ENCODE results near the gene BHLHE41.

Gene BHLHE41

DNA sequence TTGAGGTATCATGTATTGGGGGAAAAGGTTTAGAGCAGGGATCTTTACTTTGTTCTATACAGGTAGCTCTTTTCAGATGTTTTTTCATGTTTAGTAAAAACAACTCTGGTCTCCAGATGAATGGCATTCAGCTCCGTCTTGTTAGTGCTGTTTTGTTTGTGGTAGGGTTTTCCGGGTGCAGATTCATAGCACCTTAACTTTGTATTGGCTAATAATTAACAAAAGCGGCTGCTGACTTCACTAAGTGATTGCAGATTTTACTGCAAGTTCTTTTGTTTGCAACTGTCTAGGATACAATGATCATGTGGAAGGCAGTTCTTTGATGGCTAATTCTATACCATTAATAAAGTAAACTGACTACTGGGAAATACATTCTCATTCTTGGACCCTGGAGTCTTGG lies 32.2 kb upstream of the BHLHE41 start:
- Histone ChIP-seq H3K9ac (ENCODE audit: insufficient read length) (no peak overlapping the region), H3K36me3 (ENCODE audit: insufficient read depth, low read length) (no peaks in the 10 kb centered on the region), H3K9me3 (ENCODE audit: low read depth, low read length) (no peaks in the 10 kb centered on the region), H3K4me3 (no peak overlapping the region), H3K27ac (no peak overlapping the region)
- DNase-seq (ENCODE audit: low read depth, low spot score) = no peak
- TF ChIP-seq POLR2AphosphoS5 (IDR thresholded peaks at IDR 0.05; ENCODE audit: borderline replicate concordance, low read depth, low read length) (no peak), EZH2 (IDR thresholded peaks at IDR 0.05) (no peak), FOXP2 (optimal IDR thresholded peaks at IDR 0.05; ENCODE audit: control extremely low read depth, extremely low read length, insufficient read depth) (no peak)

DNA sequence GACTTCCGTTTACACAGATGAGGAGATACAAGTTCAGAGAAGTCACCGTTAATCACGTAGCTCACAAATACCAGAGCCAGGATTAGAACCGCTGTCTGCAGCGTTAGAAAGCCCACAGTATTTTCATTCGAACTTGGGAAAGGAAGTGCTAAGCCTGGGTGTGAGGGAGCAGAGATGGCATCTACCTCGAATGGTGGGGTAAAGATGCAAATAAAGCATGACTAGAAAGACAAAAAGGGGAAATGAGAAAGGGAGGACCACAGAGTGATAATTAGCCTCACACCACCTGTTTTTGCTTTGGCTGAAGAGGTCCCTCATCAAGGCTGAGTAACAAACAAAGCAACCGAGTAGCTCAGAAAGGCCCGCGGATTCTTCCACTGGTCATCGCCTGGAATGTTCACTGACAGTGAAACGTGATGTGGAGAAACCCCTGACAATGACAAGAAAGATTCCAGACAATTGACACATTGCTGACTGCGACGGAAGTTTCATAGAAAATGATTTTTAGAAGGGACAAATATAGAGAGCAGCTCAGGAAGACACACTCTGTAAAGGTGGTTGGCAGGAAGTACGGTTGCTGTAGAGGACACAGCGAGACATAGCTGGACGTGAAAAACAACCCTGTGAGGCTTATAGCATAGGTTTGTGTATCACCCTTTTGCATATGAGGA lies 31.5 kb upstream of the BHLHE41 start:
- Histone ChIP-seq H3K9ac (ENCODE audit: insufficient read length) (no peak overlapping the region), H3K4me3 (no peak overlapping the region), H3K36me3 (ENCODE audit: insufficient read depth, low read length) (no peaks in the 10 kb centered on the region), H3K27ac (no peak overlapping the region), H3K9me3 (ENCODE audit: low read depth, low read length) (no peaks in the 10 kb centered on the region)
- TF ChIP-seq FOXP2 (optimal IDR thresholded peaks at IDR 0.05; ENCODE audit: control extremely low read depth, extremely low read length, insufficient read depth) (no peak), EZH2 (IDR thresholded peaks at IDR 0.05) (no peak), POLR2AphosphoS5 (IDR thresholded peaks at IDR 0.05; ENCODE audit: borderline replicate concordance, low read depth, low read length) (no peak)
- DNase-seq (ENCODE audit: low read depth, low spot score) = no peak

DNA sequence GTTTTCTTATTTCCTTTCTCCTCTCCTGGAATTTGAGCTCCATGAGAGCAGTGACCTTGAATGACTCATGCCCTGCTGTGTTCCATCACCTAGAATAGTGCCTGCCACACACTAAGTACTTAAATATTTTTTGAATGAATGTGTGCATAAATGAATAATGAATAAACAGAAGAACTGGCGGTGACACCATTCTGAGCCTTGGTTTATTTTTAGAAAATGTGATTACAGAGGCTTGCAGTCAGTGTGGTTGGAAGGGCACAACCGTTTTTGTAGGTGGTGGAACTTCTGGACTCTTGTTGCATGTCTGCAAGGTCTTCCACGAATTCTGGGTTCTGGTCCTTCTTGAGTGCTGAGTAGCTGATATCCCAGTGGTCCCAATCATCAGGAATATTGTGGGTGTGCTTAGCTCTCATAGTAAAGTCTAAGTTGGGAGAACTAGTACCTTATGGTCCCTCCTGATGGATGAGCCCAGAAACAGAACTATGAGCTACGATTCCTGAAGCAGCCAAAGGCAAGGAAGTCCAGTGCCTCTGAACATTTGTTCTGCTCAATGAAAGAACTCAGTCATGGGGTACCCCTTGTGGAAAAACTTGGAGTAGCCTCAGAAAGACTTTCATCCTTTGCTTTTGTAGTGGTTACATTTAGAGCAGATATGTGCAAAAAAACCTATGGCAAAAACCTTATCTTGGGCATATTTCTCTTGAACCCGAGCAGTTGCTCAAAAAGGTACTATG lies 28.8 kb upstream of the BHLHE41 start:
- Histone ChIP-seq H3K9ac (ENCODE audit: insufficient read length) (no peak overlapping the region), H3K4me3 (no peak overlapping the region), H3K9me3 (ENCODE audit: low read depth, low read length) (no peaks in the 10 kb centered on the region), H3K27ac (no peak overlapping the region), H3K36me3 (ENCODE audit: insufficient read depth, low read length) (no peaks in the 10 kb centered on the region)
- DNase-seq (ENCODE audit: low read depth, low spot score) = no peak
- TF ChIP-seq FOXP2 (optimal IDR thresholded peaks at IDR 0.05; ENCODE audit: control extremely low read depth, extremely low read length, insufficient read depth) = no peak
- TF ChIP-seq EZH2 (IDR thresholded peaks at IDR 0.05) = no peak
- no peak for TF ChIP-seq POLR2AphosphoS5 (IDR thresholded peaks at IDR 0.05; ENCODE audit: borderline replicate concordance, low read depth, low read length)

DNA sequence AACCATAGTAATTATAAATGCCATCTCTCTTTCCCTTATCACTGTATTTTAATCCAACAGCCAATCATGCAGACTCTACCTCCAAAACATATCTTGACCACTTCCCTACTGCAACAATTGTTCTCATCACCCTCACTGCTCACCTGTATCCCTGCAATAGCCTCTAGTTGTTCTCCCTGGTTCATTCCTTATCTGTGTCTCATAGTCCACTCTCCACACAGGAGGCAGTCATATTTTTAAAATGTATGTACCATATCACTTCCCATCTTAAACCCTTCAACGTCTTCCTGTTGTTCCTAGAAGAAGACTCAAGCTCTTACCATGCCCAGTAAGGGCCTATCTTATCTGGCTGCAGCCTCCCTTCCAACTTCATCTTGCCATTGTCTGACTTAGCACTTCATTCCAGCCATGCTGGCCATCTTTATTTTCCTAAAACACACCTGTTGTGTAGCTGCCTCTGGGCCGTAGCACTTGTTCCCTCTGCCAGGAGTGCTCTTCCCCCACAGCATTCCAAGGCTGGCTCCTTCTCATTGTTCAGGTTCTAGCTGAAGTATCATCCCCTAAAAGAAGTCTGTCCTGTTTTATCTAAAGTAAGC lies 27.8 kb upstream of the BHLHE41 start:
- Histone ChIP-seq H3K9me3 (ENCODE audit: low read depth, low read length) (no peaks in the 10 kb centered on the region), H3K27ac (no peak overlapping the region), H3K36me3 (ENCODE audit: insufficient read depth, low read length) (no peaks in the 10 kb centered on the region), H3K4me3 (no peak overlapping the region), H3K9ac (ENCODE audit: insufficient read length) (no peak overlapping the region)
- no peak for DNase-seq (ENCODE audit: low read depth, low spot score)
- no peak for TF ChIP-seq POLR2AphosphoS5 (IDR thresholded peaks at IDR 0.05; ENCODE audit: borderline replicate concordance, low read depth, low read length)
- TF ChIP-seq EZH2 (IDR thresholded peaks at IDR 0.05) = no peak
- no peak for TF ChIP-seq FOXP2 (optimal IDR thresholded peaks at IDR 0.05; ENCODE audit: control extremely low read depth, extremely low read length, insufficient read depth)

DNA sequence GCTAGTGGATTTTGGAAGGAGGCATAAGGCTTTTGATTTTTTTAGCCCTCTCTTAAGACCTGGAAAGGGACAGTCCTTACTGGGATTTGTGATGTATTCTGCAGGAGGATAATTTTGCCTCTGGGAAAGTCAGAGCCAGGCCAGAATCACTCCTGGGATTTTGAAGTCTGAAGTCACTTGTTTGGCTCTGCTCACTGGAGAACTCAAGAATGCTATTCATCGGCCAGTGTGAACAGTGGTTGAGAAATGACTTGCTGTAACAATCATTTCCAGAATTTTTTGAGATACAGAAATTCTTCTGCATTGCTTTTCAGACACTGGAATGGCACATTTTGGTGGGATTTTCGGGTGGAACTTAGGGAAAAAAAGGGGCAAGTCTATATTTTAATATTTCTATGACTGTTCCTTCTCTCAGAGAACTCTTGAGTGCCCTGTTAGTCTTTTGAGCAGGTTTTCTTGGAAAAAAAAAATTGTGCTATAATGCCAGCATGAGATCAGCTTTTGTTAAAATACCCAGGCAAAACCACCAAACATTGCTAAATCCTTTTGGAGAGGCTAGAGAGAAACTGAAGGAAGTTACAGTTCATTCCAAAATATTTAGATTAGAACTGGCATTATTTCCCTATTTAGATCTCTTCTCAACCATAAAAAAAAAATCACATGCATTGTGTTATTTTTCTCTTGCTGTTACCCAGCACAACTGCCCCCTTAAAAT lies 26.1 kb upstream of the BHLHE41 start:
- TF ChIP-seq POLR2AphosphoS5 (IDR thresholded peaks at IDR 0.05; ENCODE audit: borderline replicate concordance, low read depth, low read length) (no peak), EZH2 (IDR thresholded peaks at IDR 0.05) (no peak), FOXP2 (optimal IDR thresholded peaks at IDR 0.05; ENCODE audit: control extremely low read depth, extremely low read length, insufficient read depth) (no peak)
- Histone ChIP-seq H3K9me3 (ENCODE audit: low read depth, low read length) (no peaks in the 10 kb centered on the region), H3K27ac (no peak overlapping the region), H3K4me3 (no peak overlapping the region), H3K9ac (ENCODE audit: insufficient read length) (no peak overlapping the region), H3K36me3 (ENCODE audit: insufficient read depth, low read length) (no peaks in the 10 kb centered on the region)
- DNase-seq (ENCODE audit: low read depth, low spot score) = no peak

DNA sequence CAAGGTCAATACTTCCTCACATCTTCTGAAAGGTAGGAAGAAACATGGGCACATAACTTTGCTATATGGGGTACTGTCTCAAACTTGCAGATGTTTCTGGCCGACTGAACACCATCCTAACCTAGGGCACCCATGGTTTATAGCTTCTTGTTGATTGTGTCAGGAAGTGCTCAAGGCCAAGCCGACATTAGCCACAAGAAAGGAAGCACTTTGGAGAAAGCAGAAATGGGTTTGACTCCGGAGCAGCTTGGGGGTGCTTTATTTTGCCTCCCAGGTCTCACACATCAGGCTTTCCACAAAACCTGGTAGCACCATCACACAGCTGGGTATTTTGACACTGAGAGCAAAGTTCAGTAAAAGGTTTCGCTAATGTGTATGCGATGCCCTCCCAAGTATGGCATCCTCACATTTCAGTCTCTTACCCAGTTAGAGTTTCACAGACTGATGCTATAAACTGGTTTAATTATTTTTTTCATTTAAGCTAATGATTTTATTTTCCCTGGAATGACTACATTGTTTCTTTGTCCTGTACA lies 25.2 kb upstream of the BHLHE41 start:
- no peak for DNase-seq (ENCODE audit: low read depth, low spot score)
- no peak for TF ChIP-seq EZH2 (IDR thresholded peaks at IDR 0.05)
- TF ChIP-seq FOXP2 (optimal IDR thresholded peaks at IDR 0.05; ENCODE audit: control extremely low read depth, extremely low read length, insufficient read depth) = no peak

DNA sequence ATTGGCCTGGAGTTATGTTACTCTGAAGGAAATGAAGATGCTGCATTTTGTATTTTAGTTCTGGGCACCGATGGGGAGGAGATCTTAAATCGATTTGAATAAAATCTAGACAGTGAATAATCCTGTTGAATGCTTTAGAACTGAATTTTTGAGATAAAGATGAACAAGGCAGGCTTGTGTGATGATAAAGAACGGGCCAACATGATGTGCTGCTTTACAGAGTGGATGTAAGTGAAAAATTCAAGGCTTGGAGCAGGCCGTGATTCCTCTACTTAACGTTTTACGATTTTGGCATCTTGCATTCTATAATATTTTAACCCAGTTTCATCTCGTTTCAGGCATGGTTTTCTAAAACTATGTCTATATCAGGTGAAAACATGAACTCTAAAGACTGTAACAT lies 23.5 kb upstream of the BHLHE41 start:
- TF ChIP-seq POLR2AphosphoS5 (IDR thresholded peaks at IDR 0.05; ENCODE audit: borderline replicate concordance, low read depth, low read length) (no peak), FOXP2 (optimal IDR thresholded peaks at IDR 0.05; ENCODE audit: control extremely low read depth, extremely low read length, insufficient read depth) (no peak)

More for the DNA sequence above, 25.2 kb upstream of the BHLHE41 start:
- no peak overlapping the region for H3K4me3 ChIP-seq
- no peaks in the 10 kb centered on the region for H3K36me3 ChIP-seq (ENCODE audit: insufficient read depth, low read length)
- no peaks in the 10 kb centered on the region for H3K9me3 ChIP-seq (ENCODE audit: low read depth, low read length)
- H3K9ac ChIP-seq (ENCODE audit: insufficient read length) = no peak overlapping the region
- H3K27ac ChIP-seq = no peak overlapping the region

DNA sequence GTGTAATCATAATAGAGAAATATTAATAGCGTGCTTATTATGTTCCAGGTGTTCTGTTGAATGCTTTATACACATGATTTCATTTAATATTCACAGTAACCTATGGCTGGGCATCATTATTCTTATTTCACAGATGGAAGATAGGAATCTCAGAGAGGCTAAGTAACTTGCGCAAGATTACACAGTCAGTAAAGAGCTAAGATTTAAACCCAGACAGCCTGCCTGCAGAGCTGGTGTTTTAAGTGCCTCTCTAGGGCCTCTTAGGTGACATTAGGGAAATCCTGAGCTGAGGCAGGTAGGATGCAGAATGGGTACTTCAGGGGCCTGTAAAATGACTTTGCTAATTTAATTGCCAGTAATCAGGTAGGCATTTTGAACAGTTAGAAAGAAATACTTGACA lies 18.5 kb upstream of the BHLHE41 start:
- Histone ChIP-seq H3K9ac (ENCODE audit: insufficient read length) (no peak overlapping the region), H3K36me3 (ENCODE audit: insufficient read depth, low read length) (no peaks in the 10 kb centered on the region), H3K9me3 (ENCODE audit: low read depth, low read length) (no peaks in the 10 kb centered on the region), H3K4me3 (no peak overlapping the region), H3K27ac (no peak overlapping the region)
- TF ChIP-seq EZH2 (IDR thresholded peaks at IDR 0.05) (no peak), POLR2AphosphoS5 (IDR thresholded peaks at IDR 0.05; ENCODE audit: borderline replicate concordance, low read depth, low read length) (no peak), FOXP2 (optimal IDR thresholded peaks at IDR 0.05; ENCODE audit: control extremely low read depth, extremely low read length, insufficient read depth) (no peak)
- DNase-seq (ENCODE audit: low read depth, low spot score) = no peak

More for the DNA sequence above, 23.5 kb upstream of the BHLHE41 start:
- Histone ChIP-seq H3K9ac (ENCODE audit: insufficient read length) (no peak overlapping the region), H3K27ac (no peak overlapping the region), H3K4me3 (no peak overlapping the region), H3K36me3 (ENCODE audit: insufficient read depth, low read length) (no peaks in the 10 kb centered on the region), H3K9me3 (ENCODE audit: low read depth, low read length) (no peaks in the 10 kb centered on the region)
- no peak for DNase-seq (ENCODE audit: low read depth, low spot score)
